Measurements from ENCODE around the gene TARS3.

DNA sequence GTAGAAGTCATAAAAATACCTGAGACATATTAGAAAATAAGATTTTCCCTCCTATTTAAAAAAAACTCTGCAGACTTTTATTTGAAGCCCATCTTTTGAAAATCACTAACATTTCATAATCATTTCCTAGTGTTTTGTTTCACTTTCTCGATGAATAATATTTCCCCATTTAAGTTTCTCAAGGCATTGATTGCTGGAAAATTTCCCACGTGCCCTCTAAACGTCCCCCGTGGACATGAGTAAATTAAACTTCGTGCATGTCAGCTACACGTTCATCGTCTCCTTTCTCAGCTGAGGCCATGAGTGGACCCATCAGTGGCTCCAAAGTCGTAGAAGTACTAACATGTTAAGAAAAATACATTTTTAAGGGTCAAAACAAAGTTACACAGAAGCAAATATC, 70.1 kb downstream of the TARS3 start:
- TF ChIP-seq, protein P1, sequence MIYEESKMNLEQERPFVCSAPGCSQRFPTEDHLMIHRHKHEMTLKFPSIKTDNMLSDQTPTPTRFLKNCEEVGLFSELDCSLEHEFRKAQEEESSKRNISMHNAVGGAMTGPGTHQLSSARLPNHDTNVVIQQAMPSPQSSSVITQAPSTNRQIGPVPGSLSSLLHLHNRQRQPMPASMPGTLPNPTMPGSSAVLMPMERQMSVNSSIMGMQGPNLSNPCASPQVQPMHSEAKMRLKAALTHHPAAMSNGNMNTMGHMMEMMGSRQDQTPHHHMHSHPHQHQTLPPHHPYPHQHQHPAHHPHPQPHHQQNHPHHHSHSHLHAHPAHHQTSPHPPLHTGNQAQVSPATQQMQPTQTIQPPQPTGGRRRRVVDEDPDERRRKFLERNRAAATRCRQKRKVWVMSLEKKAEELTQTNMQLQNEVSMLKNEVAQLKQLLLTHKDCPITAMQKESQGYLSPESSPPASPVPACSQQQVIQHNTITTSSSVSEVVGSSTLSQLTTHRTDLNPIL (CRISPR knock-in tag; IDR thresholded peaks at IDR 0.05; ENCODE audit: low read depth), result no peak
- no peak for TF ChIP-seq ZNF8 (CRISPR knock-in tag; IDR thresholded peaks at IDR 0.05)
- no peak for TF ChIP-seq PATZ1 (CRISPR knock-in tag; IDR thresholded peaks at IDR 0.05; ENCODE audit: borderline replicate concordance)
- TF ChIP-seq BACH2 (CRISPR knock-in tag; IDR thresholded peaks at IDR 0.05; ENCODE audit: borderline replicate concordance), result no peak
- TF ChIP-seq ZNF565 (CRISPR knock-in tag; conservative IDR thresholded peaks at IDR 0.05; ENCODE audit: low read depth), result no peak
- TF ChIP-seq RARB (CRISPR knock-in tag; IDR thresholded peaks at IDR 0.05), result no peak
- no peak for TF ChIP-seq ZFP30 (CRISPR knock-in tag; IDR thresholded peaks at IDR 0.05)
- no peak for TF ChIP-seq GLIS3 (CRISPR knock-in tag; IDR thresholded peaks at IDR 0.05)
